Panc1 (cell line): ENCODE data around the gene SMARCE1. TPM values are rescaled to one million over a fixed set of nuclear protein-coding genes. Genes with fewer than 3 reads are reported as not detected.

ENCODE experiments used
- ATAC-seq: fragments of 200-7000 bp; cut with Tn5 transposase; 2 replicates; pipeline ENCODE4 v1.9.1; 2020; ENCODE audit warnings: mild to moderate bottlenecking, moderate library complexity
- BruUV-seq: library from RNA; stranded (reverse); fragments of 400-500 nt; replicated peaks from 2 replicates; lab custom pipeline; 2021; lab: Mats Ljungman, UMichigan
- CTCF ChIA-PET: fragments of 300-600 bp; sonication (Branson Sonifier 250); formaldehyde crosslinking; loops from one replicate; lab custom pipeline; 2022; ENCODE audit warnings: antibody characterized with exemption; lab: Charles Lee
- POLR2A ChIA-PET: fragments of 300-600 bp; sonication (Branson Sonifier 250); formaldehyde crosslinking; loops from one replicate; lab custom pipeline; 2022; ENCODE audit warnings: antibody characterized with exemption; lab: Charles Lee
- DNase-seq: peaks from one replicate; pipeline ENCODE4 v3.0.0-alpha.2; 2010; ENCODE audit warnings: low read depth, low spot score
- H3K27ac ChIP-seq: 2 replicates; pipeline ENCODE4 v1.5.1; 2011; ENCODE audit warnings: mild to moderate bottlenecking, low read length, inconsistent platforms
- H3K27me3 ChIP-seq: fragments of 200-500 bp; sonication (Bioruptor generic); 2 replicates; pipeline ENCODE4 v1.6.0; 2014; ENCODE audit warnings: low read length, inconsistent platforms; ENCODE audit not compliant: control insufficient read depth, insufficient read depth
- H3K36me3 ChIP-seq: fragments of 200-500 bp; sonication (Bioruptor generic); 2 replicates; pipeline ENCODE4 v1.5.1; 2014; ENCODE audit warnings: inconsistent platforms, mild to moderate bottlenecking, low read length, moderate library complexity; ENCODE audit not compliant: control insufficient read depth, insufficient read depth
- H3K4me1 ChIP-seq: 2 replicates; pipeline ENCODE4 v1.5.1; 2011; ENCODE audit warnings: inconsistent platforms, mild to moderate bottlenecking, low read length, moderate library complexity; ENCODE audit not compliant: control insufficient read depth, insufficient read depth
- H3K4me3 ChIP-seq, 2 experiments: 2 replicates each; pipeline ENCODE4 v1.5.1; 2011 to 2012; ENCODE audit warnings: low read depth in 2 of 2, low read length in 2 of 2, mild to moderate bottlenecking in 2 of 2, inconsistent platforms in 1 of 2, moderate library complexity in 1 of 2
- H3K9me3 ChIP-seq: fragments of 200-500 bp; sonication (Bioruptor generic); 2 replicates; pipeline ENCODE4 v1.5.1; 2014; ENCODE audit warnings: low read depth, mild to moderate bottlenecking, inconsistent platforms, low read length, moderate library complexity; ENCODE audit not compliant: control insufficient read depth, insufficient read depth
- CTCF ChIP-seq: fragments of 450-650 bp; IDR thresholded peaks from 2 replicates; pipeline ENCODE4 v1.5.1; 2017; ENCODE audit warnings: mild to moderate bottlenecking
- POLR2AphosphoS5 ChIP-seq: IDR thresholded peaks from 2 replicates; pipeline ENCODE4 v1.6.1; 2012; ENCODE audit warnings: mild to moderate bottlenecking, low read depth, low read length, moderate library complexity
- REST ChIP-seq, 2 experiments: IDR thresholded peaks; 2 replicates each; pipeline ENCODE4 v1.6.1; 2011 to 2012; ENCODE audit warnings: low read depth in 2 of 2, control low read depth in 1 of 2, low read length in 1 of 2, mild to moderate bottlenecking in 1 of 2, moderate library complexity in 1 of 2; ENCODE audit not compliant: insufficient read depth in 1 of 2
- SIN3A ChIP-seq: IDR thresholded peaks from 2 replicates; pipeline ENCODE4 v1.6.1; 2012; ENCODE audit warnings: low read depth, mild to moderate bottlenecking, low read length, moderate library complexity, borderline replicate concordance; ENCODE audit not compliant: insufficient read depth
- TCF7L2 ChIP-seq: IDR thresholded peaks from 2 replicates; pipeline ENCODE4 v1.6.1; 2011; ENCODE audit warnings: mild to moderate bottlenecking, low read depth, low read length, inconsistent platforms
- in situ Hi-C: cut with HindIII; loops from 2 replicates; pipeline ENCODE4 v1.10.0; 2016; ENCODE audit warnings: low sequenced_read_pairs, low pct_unique_long_range_greater_than_20kb
- intact Hi-C: fragments of 100-400 bp; cut with micrococcal nuclease; formaldehyde crosslinking; loops from one replicate; pipeline ENCODE4 v1.10.0; 2022; ENCODE audit not compliant: unreplicated experiment
- total RNA-seq: library from RNA; stranded (reverse); gene quantifications from one replicate; pipeline ENCODE4 v1.2.1, GENCODE V29; 2021; ENCODE audit not compliant: unreplicated experiment

Gene SMARCE1
- total RNA-seq, 1 experiment from 2014 or later: 129 TPM

GRCh38 chr17:40659911-40660310, 12.3 kb upstream of the SMARCE1 start:
- Histone ChIP-seq H3K27me3 (peaks cover 11% of the 10 kb centered on the region), H3K4me3 (no peak overlapping the region), H3K9me3 (no peaks in the 10 kb centered on the region), H3K27ac (no peak overlapping the region), H3K4me1 (0 out of 2 replicates have a peak, but pooled peaks cover 3% of the 10 kb centered on the region), H3K36me3 (no peaks in the 10 kb centered on the region)
- no peak for TF ChIP-seq SIN3A
- TF ChIP-seq CTCF: no peak
- TF ChIP-seq POLR2AphosphoS5: no peak
- no peak for TF ChIP-seq TCF7L2
- intact Hi-C loops: no loop called here
- POLR2A ChIA-PET: interaction anchor here (0.7 kb wide), 1 partner anchor 11 kb away, joined by 3 read pairs; no protein-coding TSS in a partner anchor
- no peak for ATAC-seq
- CTCF ChIA-PET: no interaction called here
- no peak for DNase-seq
- BruUV-seq: no TSS peak
- in situ Hi-C loops: no loop called here

- Histone ChIP-seq H3K4me1 (no peaks in the 10 kb centered on the region), H3K27me3 (no peaks in the 10 kb centered on the region), H3K9me3 (no peaks in the 10 kb centered on the region), H3K36me3 (no peaks in the 10 kb centered on the region), H3K4me3 (no peak overlapping the region), H3K27ac (no peak overlapping the region)
- CTCF ChIA-PET: no interaction called here
- in situ Hi-C loops (no loop called here), intact Hi-C loops (no loop called here)
- POLR2A ChIA-PET: no interaction called here
- no TSS peak for BruUV-seq
- ATAC-seq: no peak
- TF ChIP-seq SIN3A (no peak), CTCF (no peak), REST (IDR thresholded peaks at IDR 0.05; ENCODE audit: insufficient read depth in 1 of 2, low read depth in 2 of 2, low read length in 1 of 2) (no peak)
- DNase-seq: no peak
These were observed 10.8 kb upstream of the SMARCE1 start for GRCh38 chr17:40658396-40658795.
